GM20000 (cell line): ENCODE data around the gene VWA3A.
"Not testable (repeated sequence)": the region's sequence is repeated elsewhere in the genome, so short reads cannot be mapped to it uniquely, and the experiment has no call there.

Experiments used
- DNase-seq: peaks from one replicate; pipeline ENCODE4 v3.0.0; 2012; ENCODE audit warnings: low spot score
- CTCF ChIP-seq: IDR thresholded peaks from 2 replicates; pipeline ENCODE4 v1.5.1; 2012; ENCODE audit warnings: mild to moderate bottlenecking, control low read depth; ENCODE audit errors: extremely low read depth, missing control alignments

Gene VWA3A

GRCh38 chr16:22092143-22092933 is at the start of gene VWA3A:
Gene VWA3A (plus strand): TSS chr16:22092541. CDS start chr16:22092638, 97 bp downstream.
- TF ChIP-seq CTCF: no peak
- DNase-seq: no peak

GRCh38 chr16:22043882-22044281 is 48.5 kb upstream of the VWA3A start:
- not testable (repeated sequence) for DNase-seq

GRCh38 chr16:22045888-22046287 is 46.5 kb upstream of the VWA3A start:
- not testable (repeated sequence) for DNase-seq

- DNase-seq: no peak
- no peak for TF ChIP-seq CTCF
Observed at GRCh38 chr16:22050963-22051362, 41.4 kb upstream of the VWA3A start.

- TF ChIP-seq CTCF: no peak
- no peak for DNase-seq
Observed at GRCh38 chr16:22052980-22053379, 39.4 kb upstream of the VWA3A start.

GRCh38 chr16:22053921-22054341 is 38.4 kb upstream of the VWA3A start:
- no peak for TF ChIP-seq CTCF

GRCh38 chr16:22054847-22055590 is 37.3 kb upstream of the VWA3A start:
- DNase-seq: no peak
- no peak for TF ChIP-seq CTCF

More at GRCh38 chr16:22053921-22054341, 38.4 kb upstream of the VWA3A start:
- no peak for DNase-seq

GRCh38 chr16:22055881-22056280 is 36.5 kb upstream of the VWA3A start:
- no peak for DNase-seq
- TF ChIP-seq CTCF: no peak
